ENCODE measurements around the gene EXO5.
"Not testable (repeated sequence)": the region's sequence is repeated elsewhere in the genome, so short reads cannot be mapped to it uniquely, and the experiment has no call there.

EXO5 gene

GRCh38 chr1:40554807-40555206 is 46.2 kb downstream of the EXO5 start:
- DNase-seq = not testable (repeated sequence)

GRCh38 chr1:40556121-40556520 is 47.6 kb downstream of the EXO5 start:
- no peak for DNase-seq

- not testable (repeated sequence) for DNase-seq
Observed at GRCh38 chr1:40558241-40558640, 49.7 kb downstream of the EXO5 start.

- DNase-seq = no peak
Observed at GRCh38 chr1:40562185-40562584, 53.6 kb downstream of the EXO5 start.

GRCh38 chr1:40563266-40563665 is 54.7 kb downstream of the EXO5 start:
- no peak for DNase-seq

GRCh38 chr1:40564506-40564905 is 55.9 kb downstream of the EXO5 start:
- no peak for DNase-seq

- no peak for DNase-seq
Observed at GRCh38 chr1:40564913-40565312, 56.3 kb downstream of the EXO5 start.

Data from NCI-H1092 treated with DMSO at 0.1 percent for 48 hours (cell line).